IMR-90 (cell line): ENCODE results near the gene HERC3. TPM values are rescaled to one million over a fixed set of nuclear protein-coding genes. Genes with fewer than 3 reads are reported as not detected.
A peak's percentile ranks its signal among the peaks of the same experiment; 100 is the strongest.

Source experiments
- ATAC-seq: fragments of 200-7000 bp; cut with Tn5 transposase; 2 replicates; pipeline ENCODE4 v1.9.1; 2020; ENCODE audit warnings: low read depth, mild to moderate bottlenecking, moderate library complexity
- BruUV-seq: library from RNA; stranded (reverse); fragments of 400-500 nt; replicated peaks from 2 replicates; lab custom pipeline; 2021; lab: Mats Ljungman, UMichigan
- CTCF ChIA-PET: fragments of 300-600 bp; formaldehyde crosslinking; extraction: SDS; loops from one replicate; lab custom pipeline; 2021; ENCODE audit warnings: antibody characterized with exemption; lab: Yijun Ruan, JAX
- POLR2A ChIA-PET: fragments of 300-600 bp; sonication (Branson Sonifier 250); formaldehyde crosslinking; loops from one replicate; lab custom pipeline; 2022; ENCODE audit warnings: antibody characterized with exemption; ENCODE audit not compliant: unreplicated experiment; lab: Charles Lee
- DNase-seq: peaks from one replicate; pipeline ENCODE4 v3.0.0; 2013
- H2AFZ ChIP-seq: replicated peaks from 2 replicates; pipeline ENCODE3; 2013; ENCODE audit warnings: low read length, mild to moderate bottlenecking; ENCODE audit not compliant: poor library complexity
- H2AK5ac ChIP-seq: 2 replicates; pipeline ENCODE4 v1.6.1; 2013; ENCODE audit warnings: low read depth, low read length, inconsistent platforms
- H2AK9ac ChIP-seq: replicated peaks from 2 replicates; pipeline ENCODE3; 2013; ENCODE audit warnings: mild to moderate bottlenecking, low read depth, low read length, moderate library complexity; ENCODE audit not compliant: poor library complexity
- H2BK120ac ChIP-seq: 2 replicates; pipeline ENCODE4 v1.6.1; 2013; ENCODE audit warnings: low read depth, low read length, inconsistent platforms
- H2BK15ac ChIP-seq: 3 replicates; pipeline ENCODE4 v1.6.1; 2013; ENCODE audit warnings: low read depth, low read length, inconsistent platforms
- H2BK20ac ChIP-seq: 2 replicates; pipeline ENCODE4 v1.6.1; 2013; ENCODE audit warnings: low read depth, mild to moderate bottlenecking, inconsistent platforms, low read length, moderate library complexity
- H2BK5ac ChIP-seq: 2 replicates; pipeline ENCODE4 v1.6.1; 2013; ENCODE audit warnings: mild to moderate bottlenecking, low read depth, low read length, inconsistent platforms; ENCODE audit not compliant: poor library complexity, severe bottlenecking
- H3K14ac ChIP-seq: replicated peaks from 2 replicates; pipeline ENCODE4 v1.6.1; 2013; ENCODE audit warnings: low read depth, low read length, inconsistent platforms
- H3K18ac ChIP-seq: 2 replicates; pipeline ENCODE4 v1.6.1; 2013; ENCODE audit warnings: low read depth, low read length, control low read depth
- H3K23ac ChIP-seq: 2 replicates; pipeline ENCODE4 v1.6.1; 2013; ENCODE audit warnings: low read depth, low read length, inconsistent platforms
- H3K27ac ChIP-seq: 2 replicates; pipeline ENCODE4 v1.5.1; 2013; ENCODE audit warnings: mild to moderate bottlenecking, control low read depth, low read length; ENCODE audit not compliant: insufficient read depth
- H3K27me3 ChIP-seq: 2 replicates; pipeline ENCODE4 v1.6.1; 2013; ENCODE audit warnings: low read length; ENCODE audit not compliant: control insufficient read depth, insufficient read depth
- H3K36me3 ChIP-seq: 2 replicates; pipeline ENCODE4 v1.6.1; 2013; ENCODE audit warnings: low read length, mixed read lengths; ENCODE audit not compliant: control insufficient read depth, insufficient read depth
- H3K4ac ChIP-seq: 2 replicates; pipeline ENCODE4 v1.6.1; 2013; ENCODE audit warnings: low read depth, low read length, inconsistent platforms
- H3K4me1 ChIP-seq: 2 replicates; pipeline ENCODE4 v1.6.1; 2013; ENCODE audit warnings: low read length, mixed read lengths; ENCODE audit not compliant: control insufficient read depth, insufficient read depth
- H3K4me2 ChIP-seq: 2 replicates; pipeline ENCODE4 v1.6.1; 2013; ENCODE audit warnings: low read depth, mild to moderate bottlenecking, control low read depth, low read length, moderate library complexity
- H3K4me3 ChIP-seq: 2 replicates; pipeline ENCODE4 v1.5.1; 2013; ENCODE audit warnings: low read depth, mild to moderate bottlenecking, control low read depth, low read length, moderate library complexity; ENCODE audit not compliant: insufficient read depth
- H3K56ac ChIP-seq: 2 replicates; pipeline ENCODE4 v1.6.1; 2013; ENCODE audit warnings: low read length, inconsistent platforms; ENCODE audit not compliant: insufficient read depth; ENCODE audit errors: extremely low read depth
- H3K79me1 ChIP-seq, 2 experiments: 2 replicates each; pipeline ENCODE4 v1.6.1; 2013; ENCODE audit warnings: low read length in 2 of 2, inconsistent platforms in 1 of 2, low read depth in 1 of 2
- H3K9ac ChIP-seq: 2 replicates; pipeline ENCODE4 v1.6.1; 2013; ENCODE audit warnings: low read depth, low read length, control low read depth
- H3K9me1 ChIP-seq: 2 replicates; pipeline ENCODE4 v1.6.1; 2013; ENCODE audit warnings: low read length, inconsistent platforms; ENCODE audit not compliant: insufficient read depth
- H3K9me3 ChIP-seq: 2 replicates; pipeline ENCODE4 v1.6.1; 2013; ENCODE audit warnings: low read length; ENCODE audit not compliant: control insufficient read depth, insufficient read depth
- H4K20me1 ChIP-seq: 2 replicates; pipeline ENCODE4 v1.6.1; 2013; ENCODE audit warnings: low read length, inconsistent platforms; ENCODE audit not compliant: insufficient read depth
- H4K5ac ChIP-seq: 2 replicates; pipeline ENCODE4 v1.6.1; 2013; ENCODE audit warnings: mild to moderate bottlenecking, low read depth, low read length, control low read depth
- H4K8ac ChIP-seq, 2 experiments: 2 replicates each; pipeline ENCODE4 v1.6.1; 2013; ENCODE audit warnings: low read depth in 2 of 2, low read length in 2 of 2, control low read depth in 1 of 2, inconsistent platforms in 1 of 2
- H4K91ac ChIP-seq: 2 replicates; pipeline ENCODE4 v1.6.1; 2013; ENCODE audit warnings: low read depth, low read length, inconsistent platforms; ENCODE audit not compliant: insufficient read depth
- CEBPB ChIP-seq: IDR thresholded peaks from 2 replicates; pipeline ENCODE4 v1.6.1; 2012; ENCODE audit warnings: low read depth, low read length, improper control_type of control experiment
- USF2 ChIP-seq: fragments of 150-350 bp; IDR thresholded peaks from 2 replicates; pipeline ENCODE4 v1.6.1; 2017; ENCODE audit warnings: mild to moderate bottlenecking, antibody characterized with exemption, low read length, low read depth
- WGBS, 2 experiments: methylation state at CpG; one replicate each; pipeline versions ENCODE4 v1.1.5 to v1.1.7; 2013; ENCODE audit warnings: missing lambda C conversion rate in 2 of 2; ENCODE audit not compliant: insufficient read length in 1 of 2; ENCODE audit errors: extremely low coverage in 2 of 2; 5-methylcytosine and 5-hydroxymethylcytosine counted together
- dilution Hi-C: fragments of 300-500 bp; cut with HindIII; formaldehyde crosslinking; loops from one replicate; pipeline ENCODE4 v1.14.3; 2018; ENCODE audit warnings: low sequenced_read_pairs; ENCODE audit not compliant: unreplicated experiment
- in situ Hi-C: fragments of 300-500 bp; cut with MboI; formaldehyde crosslinking; loops from 3 replicates; pipeline ENCODE4 v1.14.3; 2019; ENCODE audit warnings: low sequenced_read_pairs, inconsistent platforms, mixed read lengths
- intact Hi-C: fragments of 100-400 bp; cut with micrococcal nuclease; formaldehyde crosslinking; loops from 2 replicates; pipeline ENCODE4 v1.10.0; 2022
- polyA plus RNA-seq, 3 experiments: library from polyadenylated mRNA; depleted of rRNA; stranded (reverse); fragments of >200 nt; gene quantifications; 2 replicates each; pipeline ENCODE4 v1.2.3, GENCODE V29; 2012; ENCODE audit warnings: low replicate concordance in 1 of 3
- total RNA-seq: library from RNA; depleted of rRNA; stranded (reverse); fragments of >200 nt; gene quantifications from 2 replicates; pipeline ENCODE4 v1.2.3, GENCODE V29; 2012

Gene HERC3
- total and polyA plus RNA-seq, 2 of the 4 experiments (the other 2 are of a cell fraction), result 8.9 to 9.5 TPM

GRCh38 chr4:88756149-88756548 lies 163.9 kb downstream of the HERC3 start:
- no peak overlapping the region for H2BK20ac ChIP-seq
- no peaks in the 10 kb centered on the region for H4K20me1 ChIP-seq
- H2AFZ ChIP-seq, result no peak overlapping the region
- H3K18ac ChIP-seq, result no peak overlapping the region
- H3K9me3 ChIP-seq, result no peaks in the 10 kb centered on the region
- no peak overlapping the region for H3K4me2 ChIP-seq
- POLR2A ChIA-PET, result no interaction called here
- no peak overlapping the region for H2AK9ac ChIP-seq
- ATAC-seq (no peak), DNase-seq (no peak)
- no peaks in the 10 kb centered on the region for H3K27me3 ChIP-seq
- 0 out of 3 replicates have a peak overlapping the region, but pooled peaks have one; percentile 55 for H2BK15ac ChIP-seq
- no peak overlapping the region for H3K56ac ChIP-seq
- peaks cover 13% of the 10 kb centered on the region for H3K4me1 ChIP-seq
- H2BK5ac ChIP-seq, result no peak overlapping the region
- H3K9ac ChIP-seq, result no peak overlapping the region
- H4K5ac ChIP-seq, result no peak overlapping the region
- H3K9me1 ChIP-seq, result peaks cover 18% of the 10 kb centered on the region
- H3K36me3 ChIP-seq, result peaks cover 6% of the 10 kb centered on the region
- no peak overlapping the region for H3K4me3 ChIP-seq
- CTCF ChIA-PET, result interaction anchor here (1.1 to 1.2 kb wide), 3 partner anchors 9 to 21 kb away, joined by 3 read pairs; no protein-coding TSS in a partner anchor
- BruUV-seq, result no TSS peak
- in situ Hi-C loops, result no loop called here
- no peak overlapping the region for H2BK120ac ChIP-seq
- peak overlapping the region; percentile 34; the same call in 1 of the 2 replicates for H3K4ac ChIP-seq
- H3K79me1 ChIP-seq, result 0 out of 4 replicates have a peak, but pooled peaks cover 0 to 3% of the 10 kb centered on the region in 2 experiments
- peak overlapping the region; percentile 15; the same call in 1 of the 2 replicates for H2AK5ac ChIP-seq
- no peak overlapping the region for H3K14ac ChIP-seq
- H4K91ac ChIP-seq, result no peak overlapping the region
- intact Hi-C loops, result no loop called here
- no peak overlapping the region for H3K27ac ChIP-seq
- 100% methylated on average over 2 of the region's 5 CpGs; no CpG with 5 or more reads in 1 of the 2 experiments for WGBS, 2 experiments
- dilution Hi-C loops, result no loop called here
- H4K8ac ChIP-seq, result no peak overlapping the region
- no peak overlapping the region for H3K23ac ChIP-seq
- TF ChIP-seq USF2 (no peak), CEBPB (0 out of 2 replicates have a peak, but pooled peaks have one; percentile 18)
